Heart left ventricle (tissue), 16 donors: ENCODE data around the gene RPL6. TPM values are rescaled to one million over a fixed set of nuclear protein-coding genes. Genes with fewer than 3 reads are reported as not detected.
A peak's percentile ranks its signal among the peaks of the same experiment; 100 is the strongest.

ENCODE experiments used
- ATAC-seq, 4 donors: fragments of 200-7000 bp; cut with Tn5 transposase; one replicate each; pipeline ENCODE4 v1.9.1; 2020 to 2022; ENCODE audit warnings: moderate library complexity in 4 of 4, mild to moderate bottlenecking in 3 of 4, moderate number of reproducible peaks in 1 of 4
- DNase-seq, 5 donors: peaks; one replicate each; pipeline ENCODE4 v3.0.0-alpha.2; 2020
- H3K27ac ChIP-seq, 12 donors: fragments of 200-600 bp; sonication (generic) in 4 of 12; one replicate each; pipeline versions ENCODE4 v1.5.0 to v1.8.0; 2016 to 2022; ENCODE audit warnings: mild to moderate bottlenecking in 2 of 12
- H3K27me3 ChIP-seq, 9 donors: fragments of 200-600 bp; sonication (generic) in 2 of 9; one replicate each; pipeline versions ENCODE4 v1.5.1 to v1.8.0; 2016 to 2022; ENCODE audit warnings: mild to moderate bottlenecking in 3 of 9
- H3K36me3 ChIP-seq, 9 donors: fragments of 200-600 bp; sonication (generic) in 2 of 9; one replicate each; pipeline versions ENCODE4 v1.5.0 to v1.8.0; 2018 to 2022; ENCODE audit warnings: mild to moderate bottlenecking in 2 of 9
- H3K4me1 ChIP-seq, 12 donors: fragments of 200-600 bp; sonication (generic) in 4 of 12; one replicate each; pipeline versions ENCODE4 v1.5.0 to v1.8.0; 2016 to 2022; ENCODE audit warnings: mild to moderate bottlenecking in 3 of 12
- H3K4me3 ChIP-seq, 12 donors: fragments of 200-600 bp; sonication (generic) in 4 of 12; one replicate each; pipeline versions ENCODE4 v1.5.0 to v1.8.0; 2017 to 2022; ENCODE audit warnings: mild to moderate bottlenecking in 9 of 12, moderate library complexity in 4 of 12
- H3K9me3 ChIP-seq, 12 donors: fragments of 200-600 bp; sonication (generic) in 4 of 12; one replicate each; pipeline versions ENCODE4 v1.5.0 to v1.8.0; 2016 to 2022; ENCODE audit warnings: mild to moderate bottlenecking in 1 of 12
- POLR2A ChIP-seq, 2 donors: fragments of 450-650 bp; IDR thresholded peaks; one replicate each; pipeline ENCODE4 v1.6.1; 2017; ENCODE audit warnings: antibody characterized with exemption in 2 of 2, mild to moderate bottlenecking in 2 of 2, moderate library complexity in 2 of 2
- WGBS, 4 donors: extraction: QIAGEN DNeasy Blood & Tissue Kit in 2 of 4; methylation state at CpG; one replicate each; pipeline versions ENCODE4 v1.1.5 to v1.1.7; 2013 to 2018; 5-methylcytosine and 5-hydroxymethylcytosine counted together
- intact Hi-C, 10 donors: fragments of 100-400 bp; cut with DNase I; formaldehyde crosslinking; loops; one replicate each; pipeline versions ENCODE4 v1.11.1 to v1.14.2; 2022
- polyA plus RNA-seq, 2 donors: library from polyadenylated mRNA; stranded (reverse); fragments of 200-250 nt; gene quantifications; one replicate each; pipeline ENCODE4 v1.2.3, GENCODE V29; 2013
- total RNA-seq, 9 donors: library from RNA; depleted of rRNA in 2 of 9; stranded (reverse); fragments of >200 nt in 2 of 9; fragmentation: NEBNext Ultra II Directional in 3 of 9; extraction: Animal tissue kit (Norgen Biotek cat#: 25700) in 3 of 9; gene quantifications; one replicate each; pipeline versions ENCODE4 v1.1.0 to v1.2.4, GENCODE V29; 2016 to 2023
- TF ChIP-seq, protein P1 (sequence below), 12 donors: fragments of 200-600 bp; sonication (generic) in 4 of 12; IDR thresholded peaks; one replicate each; pipeline versions ENCODE4 v1.5.0 to v1.8.0; 2018 to 2022; ENCODE audit warnings: antibody characterized with exemption in 12 of 12, mild to moderate bottlenecking in 5 of 12
- donor health status: ischemic (EF 13 %, LVEDD 7.1; RV severe dilation, severe dysfunction).
- donor health status: healthy with polysubstance abuse.
- donor health status: DM: no; HTN: yes; CAD: no.
- donor health status: DM: no; HTN: no; CAD: no.
- donor health status: ischemic (EF 25% LVEDD 6.9; RV normal size, moderate dysfunction).
- donor health status: ischemic (EF 25% LVEDD 5.7; RV mildly dilated, moderate dysfunction).
- donor health status: healthy.
- donor health status: DM: yes; HTN: yes; CAD: no.
- donor health status: ischemic (EF 35%, LVEDD 5.7; RV mildly dilated, moderate dysfunction).
- donor health status: nonischemic (EF 11% LVEDD 7.7; RV severe dilation, severe dysfunction).
- donor health status: DM: yes; HTN: yes; CAD: no.
- donor health status: PGD.
- donor health status: ischemic (EF 29% LVEDD 5.4; RV normal size, mild dysfunction).
- donor health status: nonischemic (EF 23%, LVEDD 6.1; RV moderate dilation, normal function).

RPL6 gene
- total and polyA plus RNA-seq, 11 donors, result 572 to 1,760 (median 753) TPM

DNA sequence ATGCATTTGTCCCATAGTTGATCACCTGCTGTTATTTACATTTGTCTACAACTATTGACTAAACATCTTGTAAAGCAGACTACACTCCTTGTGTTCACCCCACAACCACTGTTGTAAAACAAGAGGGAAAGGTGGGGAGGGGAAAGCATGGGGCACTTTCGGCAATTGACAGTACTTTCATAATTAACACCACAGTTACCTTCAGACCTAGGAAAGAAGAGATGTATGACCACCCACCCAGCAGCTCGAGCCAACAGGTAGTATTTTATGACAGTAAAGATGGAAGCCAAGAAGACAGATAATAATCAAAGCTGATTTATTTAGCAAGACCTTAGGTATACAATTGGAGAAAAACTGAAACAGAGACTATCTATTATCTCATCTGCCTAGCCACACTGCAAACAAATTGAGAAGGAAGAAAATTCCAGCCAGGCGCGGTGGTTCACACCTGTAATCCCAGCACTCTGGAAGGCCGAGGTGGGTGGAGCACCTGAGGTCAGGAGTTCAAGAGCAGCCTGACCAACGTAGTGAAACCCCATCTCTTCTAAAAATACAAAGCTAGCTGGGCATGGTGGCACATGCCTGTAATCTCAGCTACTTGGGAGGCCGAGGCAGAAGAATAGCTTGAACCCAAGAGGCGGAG is 38.4 kb downstream of the RPL6 start:
- intact Hi-C loops, result loop anchor here in 1 of 10 donors (5.0 kb wide), 1 partner anchor 84 kb away; no protein-coding TSS in a partner anchor
- 84 to 89% (median 87%) methylated on average over 8 of the region's 8 CpGs for WGBS, 4 donors
- H3K4me3 ChIP-seq, result no peak overlapping the region
- ATAC-seq, result no peak
- H3K4me1 ChIP-seq, result peaks cover 0 to 25% (median 7%) of the 10 kb centered on the region in 12 donors
- peaks cover 0 to 6% (median 0%) of the 10 kb centered on the region in 12 donors for H3K9me3 ChIP-seq
- DNase-seq, result no peak
- H3K27ac ChIP-seq, result no peak overlapping the region
- no peak for TF ChIP-seq POLR2A (IDR thresholded peaks at IDR 0.05)
- TF ChIP-seq, protein P1, sequence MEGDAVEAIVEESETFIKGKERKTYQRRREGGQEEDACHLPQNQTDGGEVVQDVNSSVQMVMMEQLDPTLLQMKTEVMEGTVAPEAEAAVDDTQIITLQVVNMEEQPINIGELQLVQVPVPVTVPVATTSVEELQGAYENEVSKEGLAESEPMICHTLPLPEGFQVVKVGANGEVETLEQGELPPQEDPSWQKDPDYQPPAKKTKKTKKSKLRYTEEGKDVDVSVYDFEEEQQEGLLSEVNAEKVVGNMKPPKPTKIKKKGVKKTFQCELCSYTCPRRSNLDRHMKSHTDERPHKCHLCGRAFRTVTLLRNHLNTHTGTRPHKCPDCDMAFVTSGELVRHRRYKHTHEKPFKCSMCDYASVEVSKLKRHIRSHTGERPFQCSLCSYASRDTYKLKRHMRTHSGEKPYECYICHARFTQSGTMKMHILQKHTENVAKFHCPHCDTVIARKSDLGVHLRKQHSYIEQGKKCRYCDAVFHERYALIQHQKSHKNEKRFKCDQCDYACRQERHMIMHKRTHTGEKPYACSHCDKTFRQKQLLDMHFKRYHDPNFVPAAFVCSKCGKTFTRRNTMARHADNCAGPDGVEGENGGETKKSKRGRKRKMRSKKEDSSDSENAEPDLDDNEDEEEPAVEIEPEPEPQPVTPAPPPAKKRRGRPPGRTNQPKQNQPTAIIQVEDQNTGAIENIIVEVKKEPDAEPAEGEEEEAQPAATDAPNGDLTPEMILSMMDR (IDR thresholded peaks at IDR 0.05), result no peak
- H3K36me3 ChIP-seq, result no peaks in the 10 kb centered on the region
- no peaks in the 10 kb centered on the region for H3K27me3 ChIP-seq

DNA sequence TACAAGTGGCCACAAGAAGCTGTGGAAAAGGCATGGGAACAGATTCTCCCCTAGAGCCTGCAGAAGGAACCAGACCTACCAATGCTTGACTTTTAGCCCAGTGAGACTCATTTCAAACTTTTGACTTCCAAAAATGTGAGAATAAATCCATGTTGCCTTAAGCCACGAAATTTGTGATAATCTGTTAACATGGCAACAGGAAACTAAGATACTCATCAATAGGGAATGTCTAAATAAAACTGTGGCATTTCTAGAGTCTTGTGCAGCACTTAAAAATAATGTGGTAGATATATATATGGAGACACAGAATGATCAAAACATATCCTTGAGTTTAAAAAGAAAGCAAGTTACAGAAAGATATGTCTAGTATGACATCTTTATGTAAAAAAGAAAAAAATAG is 39.2 kb downstream of the RPL6 start:
- no peak for DNase-seq
- Histone ChIP-seq H3K27me3 (no peaks in the 10 kb centered on the region), H3K4me1 (peaks cover 0 to 25% (median 7%) of the 10 kb centered on the region in 12 donors), H3K36me3 (no peaks in the 10 kb centered on the region), H3K9me3 (peaks cover 0 to 5% (median 0%) of the 10 kb centered on the region in 12 donors), H3K4me3 (no peak overlapping the region), H3K27ac (no peak overlapping the region)
- no peak for ATAC-seq
- intact Hi-C loops, result loop anchor here in 1 of 10 donors (5.0 kb wide), 1 partner anchor 83 kb away; no protein-coding TSS in a partner anchor
- 30 to 43% (median 38%) methylated on average over 1 of the region's 1 CpG for WGBS, 4 donors
- TF ChIP-seq POLR2A (IDR thresholded peaks at IDR 0.05), result no peak
- TF ChIP-seq, protein P1 (IDR thresholded peaks at IDR 0.05), result no peak

DNA sequence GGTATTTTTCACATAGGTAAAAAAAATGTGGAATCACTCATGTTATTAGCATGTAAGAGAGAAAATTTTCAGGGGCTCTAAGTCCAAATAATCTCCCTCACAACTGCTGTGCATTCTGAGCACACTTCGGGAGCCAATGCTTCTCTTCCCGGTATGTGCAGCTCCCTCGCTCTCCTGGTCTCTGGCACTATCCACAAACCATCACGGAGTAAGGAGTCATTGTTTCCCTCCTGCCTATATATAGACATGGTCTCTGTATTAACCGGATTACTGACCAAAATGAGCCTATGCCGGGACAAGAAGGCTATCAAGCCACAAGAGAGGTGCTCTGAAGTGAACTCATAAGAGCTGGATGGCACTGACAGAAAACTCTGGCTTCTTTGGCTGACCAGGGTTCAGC is 40.5 kb downstream of the RPL6 start:
- intact Hi-C loops, result no loop called here
- DNase-seq (no peak), ATAC-seq (peak in 3 of 4 donors; percentile 61 to 81 (median 74))
- H3K36me3 ChIP-seq, result no peaks in the 10 kb centered on the region
- no peaks in the 10 kb centered on the region for H3K9me3 ChIP-seq
- H3K27me3 ChIP-seq, result no peaks in the 10 kb centered on the region
- TF ChIP-seq POLR2A (IDR thresholded peaks at IDR 0.05), result no peak
- TF ChIP-seq, protein P1 (IDR thresholded peaks at IDR 0.05), result no peak
- whole genome bisulfite sequencing, 4 donors, result 23 to 47% (median 29%) methylated on average over 6 of the region's 6 CpGs
- no peak overlapping the region for H3K27ac ChIP-seq
- no peak overlapping the region for H3K4me3 ChIP-seq
- peaks cover 0 to 25% (median 7%) of the 10 kb centered on the region in 12 donors for H3K4me1 ChIP-seq

DNA sequence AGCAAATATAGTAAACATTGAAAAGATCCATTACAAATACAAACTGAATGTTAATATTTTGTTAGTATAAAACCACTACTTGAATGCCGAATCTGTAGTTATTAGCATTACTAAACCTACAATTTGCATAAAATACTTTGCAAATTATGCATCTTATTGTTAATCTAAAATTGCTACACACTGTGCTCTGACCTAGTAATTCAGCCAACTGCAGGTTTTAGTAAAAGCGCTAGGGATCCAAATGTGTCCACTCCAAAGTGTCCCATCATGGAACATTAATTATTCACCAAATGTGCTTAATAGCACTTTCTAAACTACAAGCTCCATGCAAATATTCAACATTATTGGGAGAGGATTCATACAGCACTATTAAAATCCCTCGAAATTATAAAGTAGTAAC is 41.4 kb downstream of the RPL6 start:
- H3K27ac ChIP-seq, result no peak overlapping the region
- intact Hi-C loops, result no loop called here
- no peaks in the 10 kb centered on the region for H3K9me3 ChIP-seq
- DNase-seq, result no peak
- TF ChIP-seq POLR2A (IDR thresholded peaks at IDR 0.05), result no peak
- TF ChIP-seq, protein P1 (IDR thresholded peaks at IDR 0.05), result no peak
- WGBS, 4 donors, result 93 to 96% (median 94%) methylated on average over 3 of the region's 3 CpGs
- H3K36me3 ChIP-seq, result no peaks in the 10 kb centered on the region
- no peak for ATAC-seq
- H3K4me1 ChIP-seq, result peaks cover 0 to 22% (median 6%) of the 10 kb centered on the region in 12 donors
- H3K27me3 ChIP-seq, result no peaks in the 10 kb centered on the region
- no peak overlapping the region for H3K4me3 ChIP-seq
